ENCODE results near the gene MSI2. TPM values are rescaled to one million over a fixed set of nuclear protein-coding genes. Genes with fewer than 3 reads are reported as not detected.

MSI2 gene
- total RNA-seq, 1 donor from 2014 or later = 181 TPM

GRCh38 chr17:57569853-57570252 lies 313.5 kb downstream of the MSI2 start:
- Mint-ChIP-seq H3K4me3 (ENCODE audit: low read depth) (no peak overlapping the region), H3K9me3 (no peaks in the 10 kb centered on the region), H3K27me3 (ENCODE audit: low read depth) (no peaks in the 10 kb centered on the region), H3K27ac (no peak overlapping the region), H3K36me3 (ENCODE audit: low read depth) (no peaks in the 10 kb centered on the region), H3K4me1 (ENCODE audit: low read depth) (no peaks in the 10 kb centered on the region)
- no peak for DNase-seq (ENCODE audit: low spot score)
- intact Hi-C loops (cut with micrococcal nuclease) = no loop called here

DNA sequence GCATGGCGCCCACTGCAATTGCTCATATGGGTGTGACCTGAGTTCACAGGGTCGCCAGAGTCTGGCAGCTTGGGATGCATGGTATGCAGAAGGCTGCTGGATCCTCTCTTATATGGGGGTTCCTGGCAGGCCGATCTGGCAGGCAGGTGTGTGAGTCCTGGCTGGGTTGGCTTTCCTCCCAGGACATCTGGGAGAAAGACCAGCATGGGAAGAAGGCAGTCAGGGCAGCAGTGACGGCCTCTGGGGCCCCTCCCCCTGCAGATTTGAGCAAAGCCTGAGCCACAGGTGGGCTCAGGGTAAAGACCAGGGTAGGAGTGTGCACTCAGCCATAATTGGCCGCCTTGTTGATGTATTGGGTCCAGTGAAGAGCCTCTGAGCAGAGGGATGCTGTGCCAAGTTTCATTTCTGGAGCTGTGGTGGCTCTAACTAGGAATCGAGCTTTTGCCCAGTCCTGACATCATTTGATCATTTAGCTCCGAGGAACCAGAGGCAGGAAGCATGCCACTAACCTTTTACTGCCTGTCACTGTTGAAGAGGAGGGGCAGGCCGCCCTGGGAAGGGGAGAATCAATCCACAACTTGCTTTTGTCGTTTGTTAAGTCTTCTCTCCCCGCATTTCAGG lies 314.5 kb downstream of the MSI2 start:
- H3K27me3 Mint-ChIP-seq (ENCODE audit: low read depth) = no peaks in the 10 kb centered on the region
- no peaks in the 10 kb centered on the region for H3K9me3 Mint-ChIP-seq
- no peak for DNase-seq (ENCODE audit: low spot score)
- H3K4me1 Mint-ChIP-seq (ENCODE audit: low read depth) = no peaks in the 10 kb centered on the region
- no peaks in the 10 kb centered on the region for H3K36me3 Mint-ChIP-seq (ENCODE audit: low read depth)
- no peak overlapping the region for H3K4me3 Mint-ChIP-seq (ENCODE audit: low read depth)
- intact Hi-C loops (cut with micrococcal nuclease) = no loop called here
- H3K27ac Mint-ChIP-seq = no peak overlapping the region

GRCh38 chr17:57572062-57572461 lies 315.7 kb downstream of the MSI2 start:
- intact Hi-C loops (cut with micrococcal nuclease) = no loop called here
- no peaks in the 10 kb centered on the region for H3K36me3 Mint-ChIP-seq (ENCODE audit: low read depth)
- no peaks in the 10 kb centered on the region for H3K4me1 Mint-ChIP-seq (ENCODE audit: low read depth)
- no peak overlapping the region for H3K27ac Mint-ChIP-seq
- no peak overlapping the region for H3K4me3 Mint-ChIP-seq (ENCODE audit: low read depth)
- no peaks in the 10 kb centered on the region for H3K27me3 Mint-ChIP-seq (ENCODE audit: low read depth)
- no peak for DNase-seq (ENCODE audit: low spot score)
- no peaks in the 10 kb centered on the region for H3K9me3 Mint-ChIP-seq

DNA sequence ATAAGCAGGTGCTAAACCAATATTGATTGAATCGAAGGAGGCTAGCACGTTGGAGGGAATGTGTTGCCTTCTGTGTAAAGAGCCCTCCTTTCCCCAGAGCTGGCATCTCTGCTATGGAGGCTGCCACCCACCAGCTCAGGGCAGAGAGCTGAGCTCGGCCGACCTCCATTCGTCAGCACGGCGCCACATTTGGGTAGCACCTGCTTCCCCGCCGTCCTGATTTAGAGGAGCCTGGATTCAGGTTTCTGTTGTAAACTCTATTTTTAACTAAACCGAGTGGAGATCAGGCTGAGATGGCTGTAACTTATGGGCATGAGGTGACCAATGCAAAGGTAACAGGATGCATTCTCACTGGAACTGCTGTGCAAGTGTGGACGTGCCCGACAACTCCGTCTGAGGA lies 316.3 kb downstream of the MSI2 start:
- Mint-ChIP-seq H3K4me1 (ENCODE audit: low read depth) (no peaks in the 10 kb centered on the region), H3K9me3 (no peaks in the 10 kb centered on the region), H3K4me3 (ENCODE audit: low read depth) (no peak overlapping the region), H3K27ac (no peak overlapping the region), H3K36me3 (ENCODE audit: low read depth) (no peaks in the 10 kb centered on the region), H3K27me3 (ENCODE audit: low read depth) (no peaks in the 10 kb centered on the region)
- no peak for DNase-seq (ENCODE audit: low spot score)
- intact Hi-C loops (cut with micrococcal nuclease) = no loop called here

DNA sequence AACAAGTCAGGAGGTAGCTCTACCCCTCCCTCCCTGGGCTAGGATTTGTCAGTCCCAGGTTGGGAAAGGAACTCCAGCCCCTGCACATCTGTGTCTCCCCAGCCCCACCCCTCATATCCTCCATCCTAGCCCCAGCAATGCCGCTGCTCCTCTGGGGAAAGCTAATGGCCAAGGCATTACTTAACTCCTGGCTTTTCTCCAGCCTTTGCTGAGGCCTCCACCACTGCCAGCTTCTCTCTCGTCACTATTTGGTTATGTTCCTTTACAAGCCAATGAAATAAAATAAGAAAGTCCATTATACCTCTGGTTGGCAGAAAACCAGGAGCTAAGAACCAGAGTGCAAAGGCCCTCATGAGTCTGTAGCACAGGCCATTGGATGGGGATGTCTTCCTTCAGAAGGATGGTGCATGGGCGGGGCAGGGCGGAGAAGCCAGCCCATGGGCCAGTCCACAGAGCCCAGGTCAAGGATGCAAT lies 317.8 kb downstream of the MSI2 start:
- Mint-ChIP-seq H3K9me3 (no peaks in the 10 kb centered on the region), H3K4me1 (ENCODE audit: low read depth) (no peaks in the 10 kb centered on the region)
- intact Hi-C loops (cut with micrococcal nuclease) = no loop called here

GRCh38 chr17:57576744-57577143 lies 320.4 kb downstream of the MSI2 start:
- Mint-ChIP-seq H3K4me1 (ENCODE audit: low read depth) (no peaks in the 10 kb centered on the region), H3K4me3 (ENCODE audit: low read depth) (no peak overlapping the region), H3K27ac (no peak overlapping the region), H3K9me3 (no peaks in the 10 kb centered on the region), H3K27me3 (ENCODE audit: low read depth) (no peaks in the 10 kb centered on the region), H3K36me3 (ENCODE audit: low read depth) (no peaks in the 10 kb centered on the region)
- intact Hi-C loops (cut with micrococcal nuclease) = no loop called here
- DNase-seq (ENCODE audit: low spot score) = no peak

More for the DNA sequence above, 317.8 kb downstream of the MSI2 start:
- Mint-ChIP-seq H3K36me3 (ENCODE audit: low read depth) (no peaks in the 10 kb centered on the region), H3K27me3 (ENCODE audit: low read depth) (no peaks in the 10 kb centered on the region), H3K4me3 (ENCODE audit: low read depth) (no peak overlapping the region), H3K27ac (no peak overlapping the region)
- no peak for DNase-seq (ENCODE audit: low spot score)

GRCh38 chr17:57577751-57578607 lies 321.7 kb downstream of the MSI2 start:
- DNase-seq (ENCODE audit: low spot score) = no peak
- H3K27ac Mint-ChIP-seq = no peak overlapping the region
- H3K9me3 Mint-ChIP-seq = no peaks in the 10 kb centered on the region
- H3K4me3 Mint-ChIP-seq (ENCODE audit: low read depth) = no peak overlapping the region
- no peaks in the 10 kb centered on the region for H3K4me1 Mint-ChIP-seq (ENCODE audit: low read depth)
- intact Hi-C loops (cut with micrococcal nuclease) = no loop called here
- no peaks in the 10 kb centered on the region for H3K36me3 Mint-ChIP-seq (ENCODE audit: low read depth)
- H3K27me3 Mint-ChIP-seq (ENCODE audit: low read depth) = no peaks in the 10 kb centered on the region

GRCh38 chr17:57578608-57579225 lies 322.4 kb downstream of the MSI2 start:
- Mint-ChIP-seq H3K27ac (no peak overlapping the region), H3K27me3 (ENCODE audit: low read depth) (no peaks in the 10 kb centered on the region), H3K4me1 (ENCODE audit: low read depth) (no peaks in the 10 kb centered on the region), H3K4me3 (ENCODE audit: low read depth) (no peak overlapping the region), H3K9me3 (no peaks in the 10 kb centered on the region), H3K36me3 (ENCODE audit: low read depth) (no peaks in the 10 kb centered on the region)
- no peak for DNase-seq (ENCODE audit: low spot score)
- intact Hi-C loops (cut with micrococcal nuclease) = no loop called here

DNA sequence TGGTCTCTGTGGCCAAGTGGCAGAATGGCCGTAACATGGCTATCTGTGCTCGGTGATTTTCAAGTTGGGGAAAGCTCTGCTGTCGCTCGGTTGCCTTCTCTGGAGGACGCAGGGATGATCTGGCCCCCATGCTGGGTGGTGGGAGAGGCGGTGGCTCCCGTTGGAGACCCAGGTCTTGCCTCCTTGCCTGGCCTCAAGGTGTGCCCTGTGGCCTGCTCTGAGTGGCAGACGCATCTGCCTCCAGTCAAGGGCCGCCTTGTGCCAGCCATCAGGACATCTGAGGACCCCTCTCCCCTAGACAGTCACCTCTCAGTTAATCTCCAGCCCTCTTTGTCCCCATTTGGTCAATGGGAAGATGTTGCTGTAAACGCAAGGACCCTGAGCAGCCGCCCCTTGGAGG lies 322.9 kb downstream of the MSI2 start:
- intact Hi-C loops (cut with micrococcal nuclease) = no loop called here
- Mint-ChIP-seq H3K36me3 (ENCODE audit: low read depth) (no peaks in the 10 kb centered on the region), H3K4me3 (ENCODE audit: low read depth) (no peak overlapping the region)

DNA sequence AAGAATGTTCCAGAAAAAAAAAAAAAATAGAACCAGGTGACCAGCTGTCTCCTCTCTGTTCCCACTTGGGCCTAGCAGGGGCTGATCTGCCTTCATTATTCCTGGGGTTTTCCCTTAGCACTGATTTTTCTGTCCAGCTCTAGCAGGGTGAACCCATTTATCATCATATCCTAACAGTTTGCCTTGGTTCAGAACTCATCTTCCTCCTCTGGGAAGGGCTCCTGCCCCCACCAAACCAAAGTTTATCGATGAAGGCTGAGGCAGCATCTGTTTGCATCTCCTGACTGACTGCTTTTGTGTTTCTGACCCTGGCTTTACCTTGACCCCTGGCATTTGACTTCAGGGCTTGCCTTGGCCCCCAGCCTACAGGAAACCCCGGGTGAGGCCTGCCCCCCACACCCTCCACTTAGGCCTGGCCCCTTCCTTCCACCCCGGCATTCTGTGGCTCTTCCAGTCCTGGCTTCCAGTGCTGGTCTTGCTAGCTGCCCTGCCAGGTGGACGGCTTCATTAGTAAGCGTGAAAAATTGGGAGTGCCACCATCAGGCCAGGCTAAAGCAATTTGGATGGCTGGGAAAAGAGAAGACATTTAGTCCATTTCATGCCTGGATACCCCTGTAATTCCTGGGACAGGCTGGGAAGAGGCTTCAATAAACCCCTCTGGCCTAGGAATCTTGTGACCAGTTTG lies 323.9 kb downstream of the MSI2 start:
- Mint-ChIP-seq H3K9me3 (no peaks in the 10 kb centered on the region), H3K4me3 (ENCODE audit: low read depth) (no peak overlapping the region), H3K27me3 (ENCODE audit: low read depth) (no peaks in the 10 kb centered on the region), H3K36me3 (ENCODE audit: low read depth) (no peaks in the 10 kb centered on the region), H3K4me1 (ENCODE audit: low read depth) (no peaks in the 10 kb centered on the region), H3K27ac (no peak overlapping the region)
- no peak for DNase-seq (ENCODE audit: low spot score)
- intact Hi-C loops (cut with micrococcal nuclease) = no loop called here

More for the DNA sequence above, 322.9 kb downstream of the MSI2 start:
- Mint-ChIP-seq H3K27me3 (ENCODE audit: low read depth) (no peaks in the 10 kb centered on the region), H3K4me1 (ENCODE audit: low read depth) (no peaks in the 10 kb centered on the region), H3K9me3 (no peaks in the 10 kb centered on the region), H3K27ac (no peak overlapping the region)
- no peak for DNase-seq (ENCODE audit: low spot score)

- Mint-ChIP-seq H3K4me1 (ENCODE audit: low read depth) (no peaks in the 10 kb centered on the region), H3K4me3 (ENCODE audit: low read depth) (no peak overlapping the region), H3K27me3 (ENCODE audit: low read depth) (no peaks in the 10 kb centered on the region), H3K27ac (no peak overlapping the region), H3K9me3 (no peaks in the 10 kb centered on the region), H3K36me3 (ENCODE audit: low read depth) (no peaks in the 10 kb centered on the region)
- DNase-seq (ENCODE audit: low spot score) = no peak
- intact Hi-C loops (cut with micrococcal nuclease) = no loop called here
These were observed 326.8 kb downstream of the MSI2 start for GRCh38 chr17:57582881-57583756.

DNA sequence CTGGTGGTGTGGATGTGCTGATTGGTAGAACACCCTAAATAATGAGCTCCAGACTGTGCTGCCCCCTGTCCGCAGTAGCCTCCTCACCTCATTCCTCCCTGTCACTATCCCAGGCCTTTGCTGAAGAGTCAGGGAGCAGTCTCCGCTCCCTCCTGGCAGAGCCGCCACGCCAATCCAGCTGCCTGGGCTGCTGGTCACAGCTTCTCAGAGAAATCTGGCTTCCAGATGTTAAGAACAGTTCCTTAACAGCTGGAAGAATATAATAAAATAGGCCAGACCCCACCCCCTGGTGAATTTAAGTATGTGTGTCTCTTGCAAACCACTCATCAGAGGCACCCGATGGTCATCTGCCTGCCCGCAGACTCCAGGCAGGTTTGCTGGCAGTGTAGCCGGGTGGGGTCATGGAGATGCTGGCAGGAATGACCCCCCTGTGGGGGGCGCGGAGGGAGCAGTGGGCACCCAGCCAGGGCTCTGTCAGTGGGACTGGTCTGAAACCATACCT lies 327.8 kb downstream of the MSI2 start:
- H3K9me3 Mint-ChIP-seq = no peaks in the 10 kb centered on the region
- no peak overlapping the region for H3K4me3 Mint-ChIP-seq (ENCODE audit: low read depth)
- H3K36me3 Mint-ChIP-seq (ENCODE audit: low read depth) = no peaks in the 10 kb centered on the region
- intact Hi-C loops (cut with micrococcal nuclease) = no loop called here
- no peak for DNase-seq (ENCODE audit: low spot score)
- no peak overlapping the region for H3K27ac Mint-ChIP-seq
- no peaks in the 10 kb centered on the region for H3K4me1 Mint-ChIP-seq (ENCODE audit: low read depth)
- H3K27me3 Mint-ChIP-seq (ENCODE audit: low read depth) = no peaks in the 10 kb centered on the region

Data from activated T-helper 2 cell treated with anti-CD3 and anti-CD28 coated beads, Interferon-gamma antibody, Interleukin-2, Interleukin-4, amounts not matched to agents 10 μg/mL and 5 μg/mL and 100 μg/mL, durations not matched to agents 14 hours and 24 hours and 36 hours (primary cell).